ENCODE measurements around the gene ADAMTS17.

- TF ChIP-seq CTCF (IDR thresholded peaks at IDR 0.05; ENCODE audit: low read depth, low read length) (no peak), EZH2phosphoT487 (IDR thresholded peaks at IDR 0.05; ENCODE audit: low read depth) (no peak)
Measured at GRCh38 chr15:100005715-100006114, 336.1 kb downstream of the ADAMTS17 start.

Data from OCI-LY3 (cell line).